ENCODE results near the gene INPP4A.

The INPP4A gene

GRCh38 chr2:98604547-98604946, 159.9 kb downstream of the INPP4A start:
- no peak for DNase-seq

GRCh38 chr2:98605076-98605475, 160.4 kb downstream of the INPP4A start:
- no peak for DNase-seq

- DNase-seq, result no peak
Measured at GRCh38 chr2:98606431-98606830, 161.8 kb downstream of the INPP4A start.

GRCh38 chr2:98607104-98607503, 162.4 kb downstream of the INPP4A start:
- DNase-seq, result no peak

GRCh38 chr2:98607741-98608115, 163.1 kb downstream of the INPP4A start:
- no peak for DNase-seq

- peak; percentile 80 for DNase-seq
Measured at GRCh38 chr2:98608116-98608961, 163.7 kb downstream of the INPP4A start, which contains the start of the genes COA5 and UNC50. Gene COA5, minus strand, starts transcription at chr2:98608512. Its CDS starts 107 bp downstream, at chr2:98608405. Gene UNC50, plus strand, starts transcription at chr2:98608589. Its CDS starts 1,171 bp downstream, at chr2:98609760.

GRCh38 chr2:98608962-98609604, 164.4 kb downstream of the INPP4A start:
- no peak for DNase-seq

GRCh38 chr2:98614024-98614739, 169.5 kb downstream of the INPP4A start:
- no peak for DNase-seq

- no peak for DNase-seq
Measured at GRCh38 chr2:98615481-98615880, 170.8 kb downstream of the INPP4A start.

GRCh38 chr2:98617149-98617548, 172.5 kb downstream of the INPP4A start:
- DNase-seq, result no peak

GRCh38 chr2:98623657-98624056, 179.0 kb downstream of the INPP4A start:
- DNase-seq, result no peak

- no peak for DNase-seq
Measured at GRCh38 chr2:98632351-98632750, 187.7 kb downstream of the INPP4A start.

- DNase-seq, result no peak
Measured at GRCh38 chr2:98634406-98635092, 189.9 kb downstream of the INPP4A start.

GRCh38 chr2:98637401-98638147, 192.9 kb downstream of the INPP4A start:
- no peak for DNase-seq

- no peak for DNase-seq
Measured at GRCh38 chr2:98643496-98644100, 198.9 kb downstream of the INPP4A start.

Data from T1000 (cell line).